ENCODE results near the gene SRSF12. TPM values are rescaled to one million over a fixed set of nuclear protein-coding genes. Genes with fewer than 3 reads are reported as not detected.

SRSF12 gene
- total and polyA plus RNA-seq, 8 donors = 0.38 to 6.8 (median 0.44) TPM; not detected in 5

DNA sequence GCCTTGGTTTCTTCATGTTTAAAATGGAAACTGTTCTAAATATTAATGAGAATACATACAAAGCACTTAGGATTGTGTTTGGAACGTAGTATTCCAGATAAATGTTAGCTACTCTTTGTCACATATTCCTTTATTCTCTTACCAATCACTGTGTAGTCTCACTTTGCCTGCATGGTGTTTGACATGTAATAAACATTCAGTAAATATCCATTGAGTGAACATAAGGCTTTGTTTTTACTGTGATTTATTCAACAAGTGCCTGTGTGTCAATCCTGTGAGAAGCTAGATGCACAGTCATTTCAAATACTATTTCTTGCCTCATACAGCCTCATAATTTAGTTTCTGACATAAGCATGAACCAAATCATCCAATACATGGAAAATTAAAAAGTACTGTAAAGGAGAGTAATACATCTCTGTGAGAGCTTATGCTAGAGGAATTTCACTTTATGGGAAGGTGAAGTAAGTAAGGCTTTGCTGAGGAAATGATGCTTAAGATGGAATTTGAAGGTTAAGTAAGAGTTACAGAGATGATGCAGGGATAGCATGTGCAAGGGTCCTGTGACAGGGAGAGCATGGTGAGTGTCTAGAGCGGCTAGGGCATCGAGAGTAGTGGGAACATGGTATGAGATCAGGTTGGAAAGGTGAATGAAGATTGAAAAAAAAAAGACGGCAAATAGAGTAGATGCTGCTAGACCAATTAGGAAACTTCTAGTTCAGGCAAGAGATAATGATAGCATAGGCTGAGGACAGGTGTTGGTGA, 42.6 kb upstream of the SRSF12 start:
- WGBS, 5 donors = 90 to 96% (median 96%) methylated on average over 4 of the region's 4 CpGs
- H3K36me3 ChIP-seq = peaks cover 7 to 72% (median 63%) of the 10 kb centered on the region in 4 donors
- no peaks in the 10 kb centered on the region for H3K27me3 ChIP-seq
- H3K27ac ChIP-seq = peak overlapping the region in 3 of 5 donors; percentile 59 to 89 (median 74)
- TF ChIP-seq, protein P1, sequence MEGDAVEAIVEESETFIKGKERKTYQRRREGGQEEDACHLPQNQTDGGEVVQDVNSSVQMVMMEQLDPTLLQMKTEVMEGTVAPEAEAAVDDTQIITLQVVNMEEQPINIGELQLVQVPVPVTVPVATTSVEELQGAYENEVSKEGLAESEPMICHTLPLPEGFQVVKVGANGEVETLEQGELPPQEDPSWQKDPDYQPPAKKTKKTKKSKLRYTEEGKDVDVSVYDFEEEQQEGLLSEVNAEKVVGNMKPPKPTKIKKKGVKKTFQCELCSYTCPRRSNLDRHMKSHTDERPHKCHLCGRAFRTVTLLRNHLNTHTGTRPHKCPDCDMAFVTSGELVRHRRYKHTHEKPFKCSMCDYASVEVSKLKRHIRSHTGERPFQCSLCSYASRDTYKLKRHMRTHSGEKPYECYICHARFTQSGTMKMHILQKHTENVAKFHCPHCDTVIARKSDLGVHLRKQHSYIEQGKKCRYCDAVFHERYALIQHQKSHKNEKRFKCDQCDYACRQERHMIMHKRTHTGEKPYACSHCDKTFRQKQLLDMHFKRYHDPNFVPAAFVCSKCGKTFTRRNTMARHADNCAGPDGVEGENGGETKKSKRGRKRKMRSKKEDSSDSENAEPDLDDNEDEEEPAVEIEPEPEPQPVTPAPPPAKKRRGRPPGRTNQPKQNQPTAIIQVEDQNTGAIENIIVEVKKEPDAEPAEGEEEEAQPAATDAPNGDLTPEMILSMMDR (IDR thresholded peaks at IDR 0.05) = no peak
- TF ChIP-seq POLR2AphosphoS5 (IDR thresholded peaks at IDR 0.05) = no peak
- no peak for TF ChIP-seq EP300 (IDR thresholded peaks at IDR 0.05)
- TF ChIP-seq POLR2A (IDR thresholded peaks at IDR 0.05) = no peak
- no peak for DNase-seq
- H3K4me1 ChIP-seq = peaks cover 0 to 6% (median 0%) of the 10 kb centered on the region in 4 donors
- no peaks in the 10 kb centered on the region for H3K9me3 ChIP-seq
- no peak overlapping the region for H3K4me3 ChIP-seq
- intact Hi-C loops (cut with DNase I; ENCODE audit: low total_unique reads) = no loop called here

GRCh38 chr6:89154131-89154530, 36.3 kb upstream of the SRSF12 start:
- intact Hi-C loops (cut with DNase I; ENCODE audit: low total_unique reads) = no loop called here
- Histone ChIP-seq H3K4me1 (peaks cover 0 to 18% (median 5%) of the 10 kb centered on the region in 4 donors), H3K27me3 (no peaks in the 10 kb centered on the region), H3K9me3 (no peaks in the 10 kb centered on the region), H3K36me3 (peaks cover 0 to 39% (median 27%) of the 10 kb centered on the region in 4 donors), H3K27ac (no peak overlapping the region), H3K4me3 (no peak overlapping the region)
- DNase-seq = no peak
- no peak for TF ChIP-seq EP300 (IDR thresholded peaks at IDR 0.05)
- 77 to 91% (median 87%) methylated on average over 1 of the region's 1 CpG for WGBS, 5 donors

DNA sequence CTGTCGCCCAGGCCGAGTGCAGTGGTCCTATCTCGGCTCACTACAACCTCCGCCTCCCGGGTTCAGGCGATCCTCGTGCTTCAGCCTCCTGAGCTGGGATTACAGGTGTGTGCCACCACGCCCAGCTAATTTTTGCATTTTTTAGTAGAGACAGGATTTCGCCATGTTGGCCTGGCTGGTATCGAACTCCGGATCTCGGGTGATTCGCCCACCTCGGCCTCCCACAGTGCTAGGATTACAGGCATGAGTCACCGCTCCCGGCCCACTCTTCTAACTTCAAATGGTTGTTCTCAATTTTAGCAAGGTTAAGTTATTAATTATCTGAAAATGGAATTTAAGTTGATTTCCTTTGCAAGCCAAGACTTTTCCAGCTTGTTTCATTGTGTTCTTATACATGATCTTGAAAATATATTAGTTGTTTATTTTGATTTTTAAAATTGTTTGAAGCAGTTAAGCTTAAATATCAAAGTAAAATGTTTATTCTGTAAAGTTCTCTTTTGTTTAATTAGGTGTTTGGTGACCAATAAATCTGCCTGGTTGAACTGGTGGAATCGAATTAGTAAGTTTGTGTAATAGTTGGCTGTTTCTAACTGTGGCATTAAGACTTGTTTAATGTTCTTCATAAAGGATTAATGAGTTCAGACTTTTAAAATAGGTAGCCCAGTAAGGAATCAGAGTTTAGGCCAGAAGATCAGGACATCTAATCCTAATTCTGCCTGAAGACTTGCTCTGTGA, 30.3 kb upstream of the SRSF12 start:
- Histone ChIP-seq H3K4me1 (peaks cover 0 to 57% (median 24%) of the 10 kb centered on the region in 4 donors), H3K4me3 (peak overlapping the region in 1 of 4 donors; percentile 77), H3K9me3 (no peaks in the 10 kb centered on the region), H3K27me3 (no peaks in the 10 kb centered on the region), H3K27ac (peak overlapping the region in 2 of 5 donors; percentile 31 to 93), H3K36me3 (peaks cover 0 to 4% (median 3%) of the 10 kb centered on the region in 4 donors)
- intact Hi-C loops (cut with DNase I; ENCODE audit: low total_unique reads) = no loop called here
- 88 to 91% (median 88%) methylated on average over 17 of the region's 17 CpGs for WGBS, 5 donors
- no peak for DNase-seq
- no peak for TF ChIP-seq POLR2AphosphoS5 (IDR thresholded peaks at IDR 0.05)
- TF ChIP-seq, protein P1 (IDR thresholded peaks at IDR 0.05) = no peak
- TF ChIP-seq EP300 (IDR thresholded peaks at IDR 0.05) = no peak
- no peak for TF ChIP-seq POLR2A (IDR thresholded peaks at IDR 0.05)

DNA sequence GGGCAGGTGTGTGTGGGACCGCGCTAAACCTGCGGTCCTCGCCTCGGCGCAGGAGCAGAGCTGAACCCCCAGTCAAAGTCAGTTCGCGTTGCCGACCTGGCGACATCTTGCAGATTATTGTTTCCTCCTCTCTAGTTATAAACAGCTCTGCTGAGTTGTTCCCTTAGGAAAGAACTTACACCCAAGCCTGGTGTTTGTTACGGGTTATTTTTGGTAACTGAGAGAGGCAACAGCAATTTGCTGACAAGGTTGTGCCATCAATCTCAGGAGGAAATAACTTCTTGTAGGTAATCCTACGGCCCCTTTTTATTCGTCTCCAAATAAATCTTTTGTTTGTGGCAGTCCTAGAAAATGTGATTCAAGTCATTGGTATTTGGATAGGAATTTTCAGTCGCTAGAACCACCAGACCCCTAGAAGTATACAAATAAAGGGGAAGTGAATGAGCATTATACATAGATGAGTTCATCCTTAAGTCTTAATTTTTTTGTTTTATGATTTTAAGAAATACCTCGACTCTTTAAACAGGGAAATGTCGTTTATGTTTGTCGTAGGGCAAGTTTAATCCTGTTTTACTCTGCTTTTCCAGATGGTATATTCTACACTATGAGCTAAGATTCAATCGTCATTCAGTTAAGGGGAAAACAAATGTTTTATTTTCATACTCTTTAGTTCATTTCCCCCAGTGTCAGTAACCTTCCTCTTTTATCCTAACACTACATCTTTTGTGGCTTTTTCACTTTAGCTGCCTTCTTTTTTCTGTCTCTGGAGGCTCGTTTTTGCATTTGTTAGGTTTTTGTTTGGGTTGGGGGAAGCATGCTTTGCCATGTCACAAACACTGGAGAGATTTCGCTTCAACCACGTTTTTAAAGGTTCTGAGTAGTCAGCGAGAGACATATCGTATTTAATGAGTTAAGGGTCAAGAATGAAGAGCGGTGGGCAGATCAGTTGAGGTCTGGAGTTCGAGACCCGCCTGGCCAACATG, 29.1 kb upstream of the SRSF12 start:
- 24 to 33% (median 26%) methylated on average over 20 to 26 of the region's 26 CpGs for WGBS, 5 donors
- peak; percentile 14 to 30 for DNase-seq

More for the DNA sequence above, 29.1 kb upstream of the SRSF12 start:
- H3K4me1 ChIP-seq = peaks cover 0 to 56% (median 22%) of the 10 kb centered on the region in 4 donors
- peak overlapping the region; percentile 75 to 89 (median 78) for H3K4me3 ChIP-seq
- no peaks in the 10 kb centered on the region for H3K9me3 ChIP-seq
- peak overlapping the region; percentile 87 to 93 (median 92) for H3K27ac ChIP-seq
- peaks cover 0 to 4% (median 0%) of the 10 kb centered on the region in 4 donors for H3K36me3 ChIP-seq
- no peak for TF ChIP-seq POLR2A (IDR thresholded peaks at IDR 0.05)
- peak in 2 of 3 donors; percentile 23 to 56 for TF ChIP-seq POLR2AphosphoS5 (IDR thresholded peaks at IDR 0.05)
- intact Hi-C loops (cut with DNase I; ENCODE audit: low total_unique reads) = no loop called here
- no peaks in the 10 kb centered on the region for H3K27me3 ChIP-seq
